ENCODE measurements around the gene RAB9A.
"Not testable (repeated sequence)": the region's sequence is repeated elsewhere in the genome, so short reads cannot be mapped to it uniquely, and the experiment has no call there.

Gene RAB9A

GRCh38 chrX:13688958-13689740 lies at the start of gene RAB9A:
RAB9A (plus strand) TSS chrX:13689128; CDS start chrX:13708747, 19,619 bp downstream.
- DNase-seq (ENCODE audit: low spot score in 2 of 2): peak; percentile 58 to 76
- Mint-ChIP-seq H3K27me3 (no peaks in the 10 kb centered on the region), H3K4me1 (peaks cover 33% of the 10 kb centered on the region), H3K27ac (peak within 1 kb of the TSS; percentile 94), H3K9me3 (no peaks in the 10 kb centered on the region), H3K36me3 (no peaks in the 10 kb centered on the region), H3K4me3 (peak within 1 kb of the TSS; percentile 88)
- peak; percentile 86 for ATAC-seq (ENCODE audit: low read depth)

DNA sequence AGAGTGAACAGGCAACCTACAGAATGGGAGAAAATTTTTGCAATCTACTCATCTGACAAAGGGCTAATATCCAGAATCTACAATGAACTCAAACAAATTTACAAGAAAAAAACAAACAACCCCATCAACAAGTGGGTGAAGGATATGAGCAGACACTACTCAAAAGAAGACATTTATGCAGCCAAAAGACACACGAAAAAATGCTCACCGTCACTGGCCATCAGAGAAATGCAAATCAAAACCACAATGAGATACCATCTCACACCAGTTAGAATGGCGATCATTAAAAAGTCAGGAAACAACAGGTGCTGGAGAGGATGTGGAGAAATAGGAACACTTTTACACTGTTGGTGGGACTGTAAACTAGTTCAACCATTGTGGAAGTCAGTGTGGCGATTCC lies 47.2 kb upstream of the RAB9A start:
- not testable (repeated sequence) for H3K36me3 Mint-ChIP-seq; ATAC-seq (ENCODE audit: low read depth); H3K27ac Mint-ChIP-seq; H3K4me3 Mint-ChIP-seq; H3K27me3 Mint-ChIP-seq; H3K9me3 Mint-ChIP-seq; DNase-seq (ENCODE audit: low spot score in 2 of 2); H3K4me1 Mint-ChIP-seq

DNA sequence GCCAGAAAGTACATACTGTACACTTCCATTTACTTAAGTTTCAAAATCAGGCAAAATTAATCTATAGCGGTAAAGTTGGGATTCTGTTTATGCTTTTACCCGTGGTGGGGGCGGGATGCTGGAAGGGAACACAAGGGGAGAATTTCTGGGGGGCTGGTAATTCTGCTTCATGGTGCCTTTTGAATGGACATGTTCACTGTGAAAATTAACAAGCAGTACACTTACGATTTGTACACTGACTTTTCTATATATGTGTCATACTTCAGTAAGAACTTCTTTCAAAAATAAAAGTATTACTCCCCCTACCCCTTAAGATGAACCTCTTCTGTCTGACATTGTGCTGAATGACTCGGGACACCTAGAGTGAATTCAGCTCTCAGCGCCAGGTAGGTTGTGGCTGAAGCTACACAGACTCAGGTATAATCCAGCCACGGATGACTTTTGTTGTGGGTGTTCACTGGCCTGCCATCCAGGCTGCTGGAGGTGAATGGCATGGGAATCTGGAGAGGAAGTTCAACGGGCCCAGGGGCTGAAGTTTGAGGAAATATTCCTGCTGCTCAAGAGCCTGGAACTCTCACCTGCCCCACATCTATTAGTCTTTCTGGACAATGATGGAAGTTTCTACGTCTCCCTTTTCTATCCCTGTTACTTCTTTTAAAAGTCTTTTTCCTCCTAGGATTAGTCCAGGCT lies 43.3 kb upstream of the RAB9A start:
- Mint-ChIP-seq H3K4me3 (no peak overlapping the region), H3K27ac (no peak overlapping the region), H3K9me3 (no peaks in the 10 kb centered on the region), H3K4me1 (no peaks in the 10 kb centered on the region), H3K36me3 (no peaks in the 10 kb centered on the region), H3K27me3 (no peaks in the 10 kb centered on the region)
- DNase-seq (ENCODE audit: low spot score in 2 of 2): no peak
- no peak for ATAC-seq (ENCODE audit: low read depth)

- H3K4me1 Mint-ChIP-seq: no peaks in the 10 kb centered on the region
- no peak for DNase-seq (ENCODE audit: low spot score in 2 of 2)
- H3K27me3 Mint-ChIP-seq: no peaks in the 10 kb centered on the region
- H3K9me3 Mint-ChIP-seq: no peaks in the 10 kb centered on the region
- no peak overlapping the region for H3K4me3 Mint-ChIP-seq
- no peaks in the 10 kb centered on the region for H3K36me3 Mint-ChIP-seq
- no peak for ATAC-seq (ENCODE audit: low read depth)
- H3K27ac Mint-ChIP-seq: no peak overlapping the region
These were observed 42.8 kb upstream of the RAB9A start for GRCh38 chrX:13646154-13646549.

DNA sequence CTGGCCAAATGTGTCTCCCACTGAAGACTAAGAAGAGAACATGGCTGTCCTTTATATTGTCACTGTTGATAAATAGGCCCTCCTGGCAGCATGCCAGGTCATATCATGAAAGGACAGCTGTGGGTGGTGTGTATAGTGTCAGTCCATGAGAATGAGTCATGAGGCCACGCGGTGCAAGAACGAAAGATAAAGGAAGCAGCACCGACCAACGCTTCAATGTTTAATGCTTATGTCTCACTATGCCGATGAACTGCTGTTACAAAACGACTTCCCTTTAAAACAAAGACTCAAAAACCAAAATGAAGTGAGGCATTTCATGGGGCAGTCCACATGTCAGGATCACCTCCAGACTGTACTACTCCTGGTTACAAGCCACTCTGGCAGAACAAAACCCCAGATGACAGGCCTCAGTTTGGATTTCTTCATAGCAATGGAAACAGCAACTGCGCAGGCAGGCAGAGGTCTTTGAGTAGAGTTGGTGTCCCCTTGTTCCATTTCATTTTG lies 41.2 kb upstream of the RAB9A start:
- Mint-ChIP-seq H3K36me3 (no peaks in the 10 kb centered on the region), H3K27me3 (no peaks in the 10 kb centered on the region), H3K9me3 (no peaks in the 10 kb centered on the region), H3K4me3 (no peak overlapping the region), H3K4me1 (no peaks in the 10 kb centered on the region), H3K27ac (no peak overlapping the region)
- ATAC-seq (ENCODE audit: low read depth): peak; percentile 31
- DNase-seq (ENCODE audit: low spot score in 2 of 2): no peak

DNA sequence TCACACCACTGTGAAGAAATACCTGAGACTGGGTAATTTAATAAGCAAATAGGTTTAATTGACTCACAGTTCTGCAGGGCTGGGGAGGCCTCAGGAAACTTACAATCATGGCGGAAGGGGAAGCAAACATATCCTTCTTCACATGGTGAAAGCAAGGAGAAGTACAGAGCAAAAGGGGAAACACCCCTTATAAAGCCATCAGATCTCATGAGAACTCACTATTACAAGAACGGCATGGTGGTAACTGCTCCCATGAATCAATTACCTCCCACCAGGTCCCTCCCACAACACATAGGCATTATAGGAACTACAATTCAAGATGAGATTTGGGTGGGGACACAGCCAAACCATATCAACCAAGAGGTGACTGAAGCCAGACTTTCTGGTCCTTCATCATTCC lies 40.6 kb upstream of the RAB9A start:
- not testable (repeated sequence) for DNase-seq (ENCODE audit: low spot score in 2 of 2); H3K27me3 Mint-ChIP-seq; ATAC-seq (ENCODE audit: low read depth); H3K4me1 Mint-ChIP-seq; H3K36me3 Mint-ChIP-seq; H3K27ac Mint-ChIP-seq; H3K4me3 Mint-ChIP-seq; H3K9me3 Mint-ChIP-seq

DNA sequence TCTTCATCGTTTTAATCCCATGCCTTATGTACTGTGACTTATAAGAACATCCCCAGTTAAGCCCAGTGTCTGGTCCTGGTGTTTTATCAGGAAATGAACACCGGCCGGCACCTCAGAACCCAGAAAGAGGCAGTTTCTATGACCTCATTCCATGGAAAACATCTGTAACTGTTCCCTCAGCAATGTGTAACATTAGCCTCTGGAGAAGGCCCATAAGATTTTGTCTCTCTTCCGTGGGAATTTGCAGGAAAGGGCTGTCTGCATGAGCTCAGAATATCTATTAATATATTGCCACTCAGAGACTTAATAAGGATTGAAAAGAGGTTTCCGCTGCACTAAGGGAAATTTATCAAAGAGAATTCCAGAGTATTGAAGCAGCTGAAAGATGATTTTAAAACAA lies 39.1 kb upstream of the RAB9A start:
- H3K9me3 Mint-ChIP-seq: no peaks in the 10 kb centered on the region
- DNase-seq (ENCODE audit: low spot score in 2 of 2) (no peak), ATAC-seq (ENCODE audit: low read depth) (no peak)
- H3K27me3 Mint-ChIP-seq: no peaks in the 10 kb centered on the region
- no peaks in the 10 kb centered on the region for H3K36me3 Mint-ChIP-seq
- no peak overlapping the region for H3K4me3 Mint-ChIP-seq
- no peak overlapping the region for H3K27ac Mint-ChIP-seq
- no peaks in the 10 kb centered on the region for H3K4me1 Mint-ChIP-seq

GRCh38 chrX:13650318-13650717 lies 38.6 kb upstream of the RAB9A start:
- H3K4me1 Mint-ChIP-seq: no peaks in the 10 kb centered on the region
- H3K27me3 Mint-ChIP-seq: no peaks in the 10 kb centered on the region
- no peaks in the 10 kb centered on the region for H3K9me3 Mint-ChIP-seq
- H3K36me3 Mint-ChIP-seq: no peaks in the 10 kb centered on the region
- no peak overlapping the region for H3K4me3 Mint-ChIP-seq
- ATAC-seq (ENCODE audit: low read depth): no peak
- no peak overlapping the region for H3K27ac Mint-ChIP-seq
- DNase-seq (ENCODE audit: low spot score in 2 of 2): no peak

DNA sequence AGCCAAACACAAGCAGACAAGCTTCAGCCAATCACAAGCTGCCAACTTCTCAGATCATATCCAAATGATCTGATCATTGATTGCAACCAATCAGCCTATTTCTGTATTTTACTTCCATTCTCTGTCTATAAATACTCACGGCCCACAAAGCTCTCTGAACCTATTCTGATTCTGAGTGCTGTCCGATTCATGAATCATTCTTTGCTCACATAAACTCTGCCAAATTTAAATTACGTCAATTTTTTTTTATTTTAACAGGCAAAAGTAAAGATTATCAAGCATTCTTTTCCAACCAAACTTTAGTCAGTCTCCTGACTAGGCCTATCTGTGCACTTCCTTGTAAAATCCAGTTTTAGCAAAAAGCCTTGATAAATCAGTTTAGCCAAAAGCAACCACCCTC lies 37.8 kb upstream of the RAB9A start:
- ATAC-seq (ENCODE audit: low read depth) (no peak), DNase-seq (ENCODE audit: low spot score in 2 of 2) (no peak)
- Mint-ChIP-seq H3K4me3 (no peak overlapping the region), H3K9me3 (no peaks in the 10 kb centered on the region), H3K4me1 (no peaks in the 10 kb centered on the region), H3K36me3 (no peaks in the 10 kb centered on the region), H3K27ac (no peak overlapping the region), H3K27me3 (no peaks in the 10 kb centered on the region)

DNA sequence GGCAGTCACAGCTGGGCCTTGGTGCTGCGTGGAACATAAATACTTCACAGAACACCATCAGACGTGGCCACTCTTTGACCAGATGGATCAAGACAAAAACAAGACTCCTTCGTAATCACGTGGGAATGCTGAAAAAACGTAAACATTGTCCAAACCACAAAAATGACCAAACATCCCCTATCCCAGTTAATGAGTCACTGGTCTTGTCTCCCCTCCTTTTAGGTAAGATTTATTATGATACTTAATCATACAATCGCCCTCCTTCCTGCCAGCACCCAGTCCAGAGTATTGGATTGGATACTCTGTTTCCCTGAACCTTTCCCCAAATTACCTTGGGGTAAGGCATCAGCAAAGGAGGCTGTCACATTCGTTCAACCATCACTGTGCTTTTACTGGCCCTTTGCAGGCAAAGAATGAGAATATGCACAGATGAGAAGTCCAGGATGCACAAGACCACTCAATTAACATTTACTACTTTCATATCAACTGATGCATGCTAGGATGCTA lies 36.6 kb upstream of the RAB9A start:
- ATAC-seq (ENCODE audit: low read depth) (no peak), DNase-seq (ENCODE audit: low spot score in 2 of 2) (no peak)
- no peaks in the 10 kb centered on the region for H3K9me3 Mint-ChIP-seq

DNA sequence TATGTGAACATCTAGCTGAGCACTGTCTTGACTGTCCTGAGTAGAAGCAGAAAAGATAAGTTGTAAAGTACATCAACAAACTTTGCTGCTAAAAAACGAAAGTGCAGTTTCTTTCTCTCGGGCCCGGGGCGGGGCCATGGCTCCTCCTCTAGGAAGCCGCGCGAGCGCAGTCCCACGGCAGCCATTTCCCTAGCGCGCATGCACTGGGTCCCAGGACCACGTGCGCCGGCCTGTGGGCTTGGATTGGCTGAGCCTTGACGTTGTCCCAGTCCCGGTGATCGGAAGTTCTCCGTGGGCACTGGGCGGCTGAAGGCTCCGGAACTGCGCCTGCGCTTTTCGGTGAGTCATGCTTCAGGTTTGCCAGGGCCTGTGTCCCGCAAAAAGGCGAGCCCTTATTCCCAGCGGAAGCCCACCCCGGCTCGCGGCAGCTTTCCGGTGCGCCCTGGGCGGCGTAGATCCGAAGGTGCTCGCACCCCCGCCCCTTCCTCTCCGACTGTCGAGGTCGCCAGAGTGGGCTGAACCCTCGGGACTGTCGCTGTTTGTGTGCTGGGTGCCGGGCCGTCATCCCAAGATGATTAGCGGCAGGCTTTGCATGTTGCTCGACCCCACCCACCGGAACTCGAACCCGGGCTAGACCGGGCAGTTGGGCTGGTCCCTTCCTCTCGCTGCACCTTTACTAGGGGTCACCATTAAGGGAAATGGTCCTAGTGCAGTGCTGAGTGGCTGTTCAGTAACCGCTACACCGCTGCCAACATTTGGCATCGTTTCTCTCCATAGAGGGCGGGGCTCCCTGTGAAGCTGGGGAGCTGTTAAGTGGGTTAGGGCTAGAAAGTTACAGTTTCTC lies 35.9 kb upstream of the RAB9A start, which contains the start of gene TCEANC:
TSS of gene TCEANC (plus strand) at position 292 of the 844 bp plus-strand sequence. CDS start 9,368 bp downstream, outside the sequence.
- DNase-seq (ENCODE audit: low spot score in 2 of 2) (peak; percentile 81 to 87), ATAC-seq (ENCODE audit: low read depth) (peak; percentile 92)
- Mint-ChIP-seq H3K27me3 (no peaks in the 10 kb centered on the region), H3K4me1 (no peaks in the 10 kb centered on the region), H3K9me3 (no peaks in the 10 kb centered on the region), H3K36me3 (peaks cover 4% of the 10 kb centered on the region), H3K27ac (peak within 1 kb of the TSS; percentile 94), H3K4me3 (peak within 1 kb of the TSS; percentile 92)

More for the DNA sequence above, 36.6 kb upstream of the RAB9A start:
- Mint-ChIP-seq H3K27ac (peak overlapping the region; percentile 94), H3K4me3 (peak overlapping the region; percentile 92), H3K27me3 (no peaks in the 10 kb centered on the region), H3K36me3 (peaks cover 2% of the 10 kb centered on the region), H3K4me1 (no peaks in the 10 kb centered on the region)

- Mint-ChIP-seq H3K4me1 (peaks cover 3% of the 10 kb centered on the region), H3K36me3 (peaks cover 4% of the 10 kb centered on the region), H3K27ac (no peak overlapping the region), H3K27me3 (no peaks in the 10 kb centered on the region), H3K4me3 (no peak overlapping the region), H3K9me3 (no peaks in the 10 kb centered on the region)
- ATAC-seq (ENCODE audit: low read depth) (no peak), DNase-seq (ENCODE audit: low spot score in 2 of 2) (no peak)
These were observed 34.8 kb upstream of the RAB9A start for GRCh38 chrX:13654116-13654515.

DNA sequence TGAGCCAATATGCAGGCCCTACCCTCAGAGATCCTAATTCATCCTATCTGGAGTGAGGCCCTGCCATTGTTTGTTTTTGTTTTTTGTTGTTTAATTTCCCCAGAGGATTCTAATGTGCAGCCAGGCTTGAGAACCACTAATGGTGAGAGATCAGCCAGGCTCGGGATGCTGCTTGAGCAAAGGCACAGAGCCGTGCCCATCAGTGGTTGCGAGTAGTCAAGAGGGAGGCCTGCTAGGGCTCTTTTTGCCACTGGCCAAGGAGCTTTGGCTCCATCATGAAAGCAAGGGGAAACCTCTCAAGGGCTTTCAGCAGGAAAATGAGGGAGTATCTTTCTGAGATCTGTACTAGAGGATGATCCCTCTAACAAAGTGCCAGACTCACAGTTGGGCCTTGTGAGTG lies 33.3 kb upstream of the RAB9A start:
- Mint-ChIP-seq H3K9me3 (no peaks in the 10 kb centered on the region), H3K27me3 (no peaks in the 10 kb centered on the region), H3K4me3 (no peak overlapping the region), H3K4me1 (peaks cover 3% of the 10 kb centered on the region), H3K36me3 (peaks cover 7% of the 10 kb centered on the region), H3K27ac (peak overlapping the region; percentile 65)
- ATAC-seq (ENCODE audit: low read depth): no peak
- no peak for DNase-seq (ENCODE audit: low spot score in 2 of 2)
